Germinal center (tissue), 1 donor: ENCODE results near the gene PKP1.

Experiments used
- DNase-seq: peaks from one replicate; pipeline ENCODE4 v3.0.0; 2012; ENCODE audit warnings: mixed read lengths, low spot score

PKP1 gene

DNA sequence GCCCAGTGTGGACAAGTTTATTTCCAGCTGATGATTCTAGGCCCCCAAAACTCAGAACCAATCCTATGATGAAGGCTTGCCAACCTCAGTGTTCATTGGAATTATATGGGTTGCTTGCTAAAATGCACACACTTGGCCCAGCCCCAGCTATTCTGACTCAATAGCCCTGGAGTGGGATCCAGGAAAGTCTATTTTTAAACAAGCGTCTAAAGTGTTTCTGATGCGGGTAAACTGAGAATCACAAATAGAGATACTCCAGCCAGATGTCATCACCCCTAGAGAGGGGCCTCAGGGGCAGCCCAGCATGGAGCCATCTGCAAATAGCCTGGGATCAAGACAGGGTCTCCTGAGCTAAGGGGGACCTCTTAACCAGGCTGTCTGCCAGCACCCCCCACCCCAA lies 46.0 kb downstream of the PKP1 start:
- DNase-seq = no peak

GRCh38 chr1:201329801-201330200 lies 46.5 kb downstream of the PKP1 start:
- no peak for DNase-seq

GRCh38 chr1:201330541-201330940 lies 47.2 kb downstream of the PKP1 start:
- no peak for DNase-seq

DNA sequence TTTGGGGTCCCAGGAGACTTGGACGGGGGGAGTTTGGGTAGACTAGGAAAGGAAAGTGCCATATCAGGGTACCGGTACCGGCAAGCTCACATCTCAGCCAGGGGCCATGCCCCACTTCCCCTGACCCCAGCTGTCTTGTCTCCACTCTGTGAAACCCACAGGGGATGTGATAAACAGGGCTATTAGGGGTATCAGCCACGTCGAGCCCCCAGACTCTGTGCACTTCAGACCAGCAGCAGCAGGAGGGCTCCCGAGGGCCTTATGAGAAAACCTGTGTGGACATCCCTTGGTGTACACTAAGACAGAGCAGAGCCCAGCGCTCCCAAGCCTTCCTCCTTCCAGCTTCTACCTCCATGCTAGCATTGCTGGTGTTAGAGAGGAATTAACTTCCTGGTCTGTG lies 47.9 kb downstream of the PKP1 start:
- no peak for DNase-seq

DNA sequence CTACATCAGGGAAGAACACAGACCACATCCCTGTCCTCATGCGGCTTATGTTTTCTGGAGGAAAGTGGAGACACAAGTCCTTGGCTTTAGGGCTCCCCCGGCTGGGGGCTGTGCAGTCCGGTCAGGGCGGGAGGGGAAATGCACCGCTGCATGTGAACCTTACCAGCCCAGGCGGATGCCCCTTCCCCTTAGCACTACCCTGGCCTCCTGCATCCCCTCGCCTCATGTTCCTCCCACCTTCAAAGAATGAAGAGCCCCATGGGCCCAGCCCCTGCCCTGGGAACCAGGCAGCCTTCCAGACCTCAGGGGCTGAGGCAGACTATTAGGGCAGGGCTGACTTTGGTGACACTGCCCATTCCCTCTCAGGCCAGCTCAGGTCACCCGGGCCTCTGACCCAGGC lies 48.7 kb downstream of the PKP1 start:
- DNase-seq = no peak

DNA sequence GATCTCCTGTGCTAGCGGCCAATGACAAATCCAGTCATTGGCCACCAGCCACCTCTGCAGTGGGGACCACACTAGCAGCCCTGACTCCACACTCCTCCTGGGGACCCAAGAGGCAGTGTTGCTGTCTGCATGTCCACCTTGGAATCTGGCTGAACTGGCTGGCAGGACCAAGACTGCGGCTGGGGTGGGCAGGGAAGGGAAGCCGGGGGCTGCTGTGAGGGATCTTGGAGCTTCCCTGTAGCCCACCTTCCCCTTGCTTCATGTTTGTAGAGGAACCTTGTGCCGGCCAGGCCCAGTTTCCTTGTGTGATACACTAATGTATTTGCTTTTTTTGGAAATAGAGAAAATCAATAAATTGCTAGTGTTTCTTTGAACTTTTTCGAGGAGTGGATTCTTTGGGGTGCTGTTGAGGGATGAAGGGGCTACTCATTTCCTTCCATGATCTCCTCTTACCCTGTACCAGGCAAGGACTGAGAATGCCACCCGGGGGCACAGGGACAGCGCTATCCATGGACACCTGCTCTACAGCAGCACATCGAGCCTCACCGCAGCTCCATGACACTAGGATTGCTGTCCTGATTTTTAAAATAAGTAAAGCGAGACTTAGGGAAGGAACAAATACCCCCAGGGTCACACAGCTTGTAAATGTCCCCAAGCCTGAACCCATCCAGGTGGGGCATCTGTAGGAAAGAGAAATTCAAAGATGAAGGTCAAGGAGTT lies 49.5 kb downstream of the PKP1 start:
- DNase-seq = no peak

DNA sequence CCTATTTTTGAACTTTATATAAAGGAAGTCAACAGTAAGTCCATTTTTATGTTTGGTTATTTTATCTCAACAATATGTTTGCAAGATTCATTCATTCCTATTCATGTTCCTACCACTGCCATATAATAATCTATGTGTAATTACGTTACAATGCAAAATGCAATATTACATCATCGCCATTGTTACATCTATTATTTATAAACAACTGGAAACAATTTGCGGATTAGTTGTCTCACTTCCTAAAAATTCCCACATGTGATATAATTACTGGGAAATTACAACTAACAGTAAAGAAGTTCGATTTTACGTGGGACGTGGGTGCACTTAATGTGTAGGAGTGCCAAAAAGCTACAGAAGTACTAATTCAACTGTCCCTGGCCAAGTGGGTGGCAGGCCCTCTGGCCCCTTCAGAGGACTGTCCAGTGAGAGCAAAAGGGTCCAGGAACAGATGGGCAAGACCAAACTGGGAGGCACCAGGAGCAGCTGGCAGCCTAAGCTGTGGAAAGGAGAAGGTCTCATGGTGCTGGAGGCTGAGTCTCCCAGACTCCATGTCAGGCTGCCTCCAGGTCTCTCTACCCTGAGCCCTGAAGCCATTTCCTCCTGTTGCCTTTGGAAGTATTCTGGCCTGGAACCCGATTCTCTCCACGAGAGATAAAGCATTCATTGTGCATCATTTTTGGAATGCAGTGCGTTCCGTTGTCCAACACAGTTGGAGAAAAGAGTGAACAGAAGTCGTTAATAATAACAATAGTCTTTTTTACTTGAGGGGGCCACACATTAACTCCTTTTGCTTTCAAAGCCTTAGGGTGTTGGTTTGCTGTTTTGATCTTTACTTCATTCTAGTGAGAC lies 51.2 kb downstream of the PKP1 start:
- no peak for DNase-seq

GRCh38 chr1:201335174-201335870 lies 52.0 kb downstream of the PKP1 start:
- no peak for DNase-seq

GRCh38 chr1:201335901-201336300 lies 52.6 kb downstream of the PKP1 start:
- no peak for DNase-seq

- no peak for DNase-seq
These were observed 53.6 kb downstream of the PKP1 start for GRCh38 chr1:201336711-201337450.

GRCh38 chr1:201341377-201341776 lies 58.1 kb downstream of the PKP1 start:
- no peak for DNase-seq

DNA sequence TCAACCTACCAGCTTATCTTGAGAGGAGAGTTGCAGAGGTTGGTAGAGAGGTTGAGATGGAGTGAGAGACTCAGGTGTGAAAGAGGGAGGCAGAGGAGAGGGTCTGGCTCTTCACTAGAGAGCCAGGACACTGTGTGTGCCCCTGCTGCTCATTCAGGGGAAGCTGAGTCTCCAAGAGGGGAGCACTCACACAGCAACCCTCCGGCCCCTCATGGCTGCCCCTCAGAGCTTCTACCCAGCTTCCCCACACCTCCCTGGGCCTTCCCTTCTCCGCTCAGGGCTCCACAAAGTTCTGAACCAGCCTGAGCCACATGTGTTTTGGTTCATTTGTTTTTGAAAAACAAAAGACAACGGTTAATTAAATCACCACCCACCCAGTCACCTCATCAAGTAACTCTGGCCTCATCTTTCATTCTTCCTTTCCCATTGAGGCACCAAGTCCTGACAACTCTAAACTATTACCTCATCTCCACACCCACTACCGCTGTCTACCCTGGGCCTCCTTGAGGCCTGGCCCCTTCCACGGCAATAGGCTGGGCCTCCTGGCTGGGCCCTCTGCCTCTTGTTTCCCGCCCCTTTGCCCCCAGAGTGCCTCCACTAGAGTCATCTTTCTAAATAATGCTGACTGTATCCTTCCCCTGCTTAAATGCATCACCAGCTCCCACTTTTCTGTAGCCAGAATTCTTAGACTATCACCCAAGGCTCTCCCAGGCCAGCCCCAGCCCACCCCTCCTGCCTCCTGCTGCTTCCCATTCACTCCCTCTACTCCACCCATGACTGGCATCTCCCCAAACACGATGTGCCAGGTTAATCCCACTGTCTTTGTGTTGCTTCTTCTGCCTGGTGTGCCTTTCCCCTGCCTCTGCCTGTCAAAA lies 61.1 kb downstream of the PKP1 start:
- DNase-seq = no peak

DNA sequence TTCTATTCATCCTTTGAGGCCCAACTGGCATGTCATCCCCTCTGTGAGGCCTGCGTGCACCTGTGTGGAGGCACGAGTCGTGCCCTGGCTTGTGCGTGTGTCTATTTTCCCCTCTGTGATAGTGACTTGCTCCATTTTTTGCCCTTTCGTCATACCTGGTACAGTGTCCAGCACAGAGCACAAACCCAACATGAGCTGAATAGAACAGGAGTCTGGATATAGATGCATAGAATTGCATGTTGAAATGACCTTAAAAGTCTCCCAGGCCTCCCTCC lies 61.7 kb downstream of the PKP1 start:
- no peak for DNase-seq

DNA sequence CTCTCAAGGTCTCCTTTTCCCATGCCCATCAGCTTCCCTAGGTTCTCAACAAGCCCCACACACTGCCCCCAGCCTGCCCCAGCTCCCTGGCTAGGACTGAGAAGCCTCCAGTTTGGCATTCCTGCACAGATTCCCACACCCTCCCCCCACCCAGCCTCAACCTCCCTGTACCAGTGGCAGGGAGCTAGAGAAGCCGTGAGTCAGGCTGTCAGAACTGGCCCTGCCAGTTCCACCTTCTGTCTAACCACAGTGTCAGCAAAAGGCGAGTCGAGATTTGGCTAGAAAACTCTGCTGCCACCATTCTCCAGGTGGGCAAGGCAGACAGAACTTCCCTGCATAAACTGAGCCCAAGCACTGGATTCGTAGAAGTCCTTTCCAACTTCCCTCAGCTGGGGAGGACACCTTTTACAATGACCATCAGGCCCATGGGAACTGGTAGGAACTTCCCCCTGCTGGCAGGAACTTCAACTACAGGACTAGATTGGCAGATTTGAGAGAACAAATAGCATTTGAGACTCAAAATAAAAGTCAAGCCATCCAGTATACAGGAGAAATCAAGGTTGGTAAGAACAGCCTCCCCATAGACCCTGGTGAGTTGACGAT lies 63.1 kb downstream of the PKP1 start:
- DNase-seq = peak; percentile 28

GRCh38 chr1:201346987-201347386 lies 63.7 kb downstream of the PKP1 start:
- no peak for DNase-seq

- no peak for DNase-seq
These were observed 64.3 kb downstream of the PKP1 start for GRCh38 chr1:201347498-201348210.

DNA sequence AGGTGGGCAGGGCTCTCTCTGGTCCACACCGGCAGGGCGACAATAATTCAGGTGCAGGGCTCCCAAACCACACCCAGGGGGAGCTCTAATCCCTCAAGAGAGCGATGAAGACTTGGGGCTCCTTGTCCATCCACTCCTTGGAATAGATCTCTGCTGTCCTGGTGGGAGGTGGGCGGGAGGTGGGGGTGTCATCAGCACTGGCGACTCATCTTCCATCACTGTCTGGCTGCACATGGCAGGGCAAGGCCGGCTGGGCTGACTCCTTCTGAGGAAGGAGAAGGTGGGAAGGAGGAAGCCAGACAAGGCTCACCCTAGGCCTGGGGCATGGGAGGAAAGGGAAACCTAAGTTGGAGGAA lies 64.9 kb downstream of the PKP1 start:
- DNase-seq = peak; percentile 61

- DNase-seq = no peak
These were observed 65.8 kb downstream of the PKP1 start for GRCh38 chr1:201349092-201349491.

- DNase-seq = no peak
These were observed 67.0 kb downstream of the PKP1 start for GRCh38 chr1:201350361-201350725.

DNA sequence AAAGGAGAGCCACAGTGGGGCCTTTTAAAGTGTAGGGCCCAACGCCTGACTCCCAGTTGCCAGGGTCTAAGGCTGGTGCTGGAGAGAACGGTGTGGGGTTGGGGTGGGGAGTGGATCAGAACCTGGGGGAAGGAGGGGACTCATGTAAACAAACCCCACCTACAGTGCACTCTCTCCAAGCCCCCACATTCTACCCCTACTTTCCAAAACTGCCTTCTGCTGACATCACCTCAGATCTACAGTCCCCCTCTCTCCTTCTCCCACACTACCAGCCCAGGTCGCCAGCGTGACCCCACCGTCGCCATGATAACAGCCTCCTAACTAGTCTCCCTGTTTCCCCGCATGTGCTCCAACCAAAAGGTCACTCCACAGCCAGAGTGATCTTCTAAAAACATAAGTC lies 67.6 kb downstream of the PKP1 start:
- DNase-seq = no peak

DNA sequence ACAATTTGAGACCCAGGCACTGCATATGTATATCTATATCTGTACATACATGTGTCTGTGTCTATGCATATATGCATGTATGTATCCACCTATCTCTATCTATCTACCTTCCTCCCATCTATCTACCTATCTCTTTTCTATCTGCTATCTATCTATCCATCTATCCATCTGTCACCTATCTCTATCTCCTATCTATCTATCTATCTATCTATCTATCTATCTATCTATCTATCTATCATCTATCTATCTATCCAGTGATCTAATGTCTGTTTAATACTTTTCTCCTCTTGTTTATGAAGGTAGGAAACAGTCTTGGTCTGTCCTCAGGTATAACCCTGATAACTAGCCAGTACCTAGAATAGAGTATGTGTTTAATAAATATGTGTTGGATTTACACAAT lies 68.3 kb downstream of the PKP1 start:
- no peak for DNase-seq
